ENCODE results near the gene MLXIP. TPM values are rescaled to one million over a fixed set of nuclear protein-coding genes. Genes with fewer than 3 reads are reported as not detected.
"Not testable (repeated sequence)": the region's sequence is repeated elsewhere in the genome, so short reads cannot be mapped to it uniquely, and the experiment has no call there.

Gene MLXIP
- total RNA-seq, 6 experiments from 2014 or later = 19.0 to 23.8 (median 21.7) TPM

DNA sequence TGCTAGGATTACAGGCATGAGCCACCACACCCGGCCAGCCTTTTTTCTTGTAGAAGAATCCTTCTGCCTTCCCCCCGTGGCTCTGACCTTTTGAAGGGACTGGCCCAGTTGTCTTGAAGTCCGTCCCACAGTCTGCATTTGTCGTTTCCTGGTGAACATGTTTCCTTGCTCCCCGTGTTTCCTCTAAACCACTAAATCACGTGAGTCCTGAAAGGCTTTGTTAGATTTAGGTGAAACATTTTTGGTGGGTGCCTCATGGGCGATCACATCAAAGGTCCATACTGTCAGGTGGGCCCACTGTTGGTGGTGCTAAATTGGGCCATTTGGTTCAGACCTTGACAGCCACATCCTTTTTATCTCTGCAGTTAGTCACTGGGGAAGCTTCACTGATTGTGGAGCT, 26.3 kb downstream of the MLXIP start:
- TF ChIP-seq, protein P1, sequence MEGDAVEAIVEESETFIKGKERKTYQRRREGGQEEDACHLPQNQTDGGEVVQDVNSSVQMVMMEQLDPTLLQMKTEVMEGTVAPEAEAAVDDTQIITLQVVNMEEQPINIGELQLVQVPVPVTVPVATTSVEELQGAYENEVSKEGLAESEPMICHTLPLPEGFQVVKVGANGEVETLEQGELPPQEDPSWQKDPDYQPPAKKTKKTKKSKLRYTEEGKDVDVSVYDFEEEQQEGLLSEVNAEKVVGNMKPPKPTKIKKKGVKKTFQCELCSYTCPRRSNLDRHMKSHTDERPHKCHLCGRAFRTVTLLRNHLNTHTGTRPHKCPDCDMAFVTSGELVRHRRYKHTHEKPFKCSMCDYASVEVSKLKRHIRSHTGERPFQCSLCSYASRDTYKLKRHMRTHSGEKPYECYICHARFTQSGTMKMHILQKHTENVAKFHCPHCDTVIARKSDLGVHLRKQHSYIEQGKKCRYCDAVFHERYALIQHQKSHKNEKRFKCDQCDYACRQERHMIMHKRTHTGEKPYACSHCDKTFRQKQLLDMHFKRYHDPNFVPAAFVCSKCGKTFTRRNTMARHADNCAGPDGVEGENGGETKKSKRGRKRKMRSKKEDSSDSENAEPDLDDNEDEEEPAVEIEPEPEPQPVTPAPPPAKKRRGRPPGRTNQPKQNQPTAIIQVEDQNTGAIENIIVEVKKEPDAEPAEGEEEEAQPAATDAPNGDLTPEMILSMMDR (IDR thresholded peaks at IDR 0.05) = no peak
- peaks cover 7% of the 10 kb centered on the region; the same call in 1 of the 2 replicates for H3K36me3 Mint-ChIP-seq (ENCODE audit: low read depth)
- no peak overlapping the region for H3K4me3 Mint-ChIP-seq
- H3K27me3 Mint-ChIP-seq (ENCODE audit: insufficient read depth) = peaks cover 1% of the 10 kb centered on the region; the same call in 1 of the 2 replicates
- H3K9me3 Mint-ChIP-seq = no peaks in the 10 kb centered on the region
- no peak overlapping the region for H3K27ac Mint-ChIP-seq
- H3K4me1 Mint-ChIP-seq (ENCODE audit: low read depth) = peaks cover 37% of the 10 kb centered on the region
- no peak for DNase-seq

DNA sequence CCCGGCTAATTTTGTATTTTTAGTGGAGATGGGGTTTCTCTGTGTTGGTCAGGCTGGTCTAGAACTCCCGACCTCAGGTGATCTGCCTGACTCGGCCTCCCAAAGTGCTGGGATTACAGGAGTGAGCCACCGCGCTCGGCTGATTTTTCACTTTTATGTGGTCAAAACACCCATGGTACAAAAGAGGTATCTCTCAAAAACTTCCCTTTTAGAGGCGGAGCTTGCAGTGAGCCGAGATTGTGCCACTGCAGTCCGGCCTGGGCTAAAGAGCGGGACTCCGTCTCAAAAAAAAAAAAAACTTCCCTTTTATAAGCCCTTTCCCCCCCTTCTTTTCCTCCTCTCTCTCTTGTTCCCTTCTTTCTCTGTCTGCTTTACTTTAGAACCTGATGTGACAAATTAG, 26.9 kb downstream of the MLXIP start:
- not testable (repeated sequence) for H3K36me3 Mint-ChIP-seq (ENCODE audit: low read depth); H3K27ac Mint-ChIP-seq; DNase-seq; H3K27me3 Mint-ChIP-seq (ENCODE audit: insufficient read depth); H3K4me3 Mint-ChIP-seq; H3K9me3 Mint-ChIP-seq
- H3K4me1 Mint-ChIP-seq (ENCODE audit: low read depth) = peaks cover 34% of the 10 kb centered on the region

DNA sequence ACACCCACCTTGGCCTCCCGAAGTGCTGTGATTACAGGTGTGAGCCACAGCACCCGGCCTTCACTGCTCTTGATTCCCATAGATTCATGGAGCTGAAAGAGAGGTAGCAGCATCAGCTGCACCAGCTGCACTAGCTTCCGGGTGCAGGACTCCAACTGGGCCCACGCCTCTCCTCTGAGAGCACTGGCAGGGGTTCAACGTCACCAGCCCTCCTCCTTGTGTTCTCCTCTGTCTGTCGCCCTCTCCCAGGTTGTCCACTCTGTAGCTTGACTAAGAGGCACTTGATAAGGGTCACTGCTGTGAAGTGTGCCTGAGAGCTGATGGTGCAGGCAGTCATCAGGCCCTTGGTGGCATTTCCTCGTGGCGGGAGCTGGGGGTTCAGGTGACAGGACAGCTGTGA, 28.3 kb downstream of the MLXIP start:
- peaks cover 7% of the 10 kb centered on the region; the same call in 1 of the 2 replicates for H3K36me3 Mint-ChIP-seq (ENCODE audit: low read depth)
- no peaks in the 10 kb centered on the region for H3K9me3 Mint-ChIP-seq
- H3K4me3 Mint-ChIP-seq = no peak overlapping the region
- peak overlapping the region; percentile 63 for H3K27ac Mint-ChIP-seq
- H3K4me1 Mint-ChIP-seq (ENCODE audit: low read depth) = peaks cover 40% of the 10 kb centered on the region
- DNase-seq = no peak
- H3K27me3 Mint-ChIP-seq (ENCODE audit: insufficient read depth) = peaks cover 1% of the 10 kb centered on the region; the same call in 1 of the 2 replicates
- TF ChIP-seq, protein P1 (IDR thresholded peaks at IDR 0.05) = no peak

DNA sequence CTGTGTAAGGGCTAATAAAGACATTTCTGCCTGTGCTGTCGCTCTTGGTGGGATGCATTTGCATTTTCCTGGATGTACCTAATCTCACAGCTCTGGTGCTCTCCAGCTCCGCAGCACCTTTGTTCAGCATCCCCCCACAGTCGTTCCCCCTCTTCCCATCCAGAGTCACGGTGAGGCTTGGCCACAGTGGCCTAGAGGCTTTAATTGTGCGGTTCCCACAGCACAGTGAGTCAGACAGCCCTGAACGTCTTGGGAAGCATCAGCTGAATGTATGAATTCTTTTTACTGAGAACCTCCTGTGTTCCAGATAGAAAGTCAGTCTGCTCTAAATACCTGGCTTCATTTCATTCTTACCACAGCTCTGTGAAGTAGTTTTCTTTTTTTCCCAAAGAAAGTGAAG, 28.7 kb downstream of the MLXIP start:
- peak; percentile 57 for DNase-seq
- H3K9me3 Mint-ChIP-seq = no peaks in the 10 kb centered on the region
- H3K27ac Mint-ChIP-seq = peak overlapping the region; percentile 63
- H3K4me3 Mint-ChIP-seq = 0 out of 2 replicates have a peak overlapping the region, but pooled peaks have one; percentile 9
- TF ChIP-seq, protein P1 (IDR thresholded peaks at IDR 0.05) = no peak
- peaks cover 7% of the 10 kb centered on the region; the same call in 1 of the 2 replicates for H3K36me3 Mint-ChIP-seq (ENCODE audit: low read depth)
- H3K27me3 Mint-ChIP-seq (ENCODE audit: insufficient read depth) = peaks cover 1% of the 10 kb centered on the region; the same call in 1 of the 2 replicates
- peaks cover 44% of the 10 kb centered on the region for H3K4me1 Mint-ChIP-seq (ENCODE audit: low read depth)

DNA sequence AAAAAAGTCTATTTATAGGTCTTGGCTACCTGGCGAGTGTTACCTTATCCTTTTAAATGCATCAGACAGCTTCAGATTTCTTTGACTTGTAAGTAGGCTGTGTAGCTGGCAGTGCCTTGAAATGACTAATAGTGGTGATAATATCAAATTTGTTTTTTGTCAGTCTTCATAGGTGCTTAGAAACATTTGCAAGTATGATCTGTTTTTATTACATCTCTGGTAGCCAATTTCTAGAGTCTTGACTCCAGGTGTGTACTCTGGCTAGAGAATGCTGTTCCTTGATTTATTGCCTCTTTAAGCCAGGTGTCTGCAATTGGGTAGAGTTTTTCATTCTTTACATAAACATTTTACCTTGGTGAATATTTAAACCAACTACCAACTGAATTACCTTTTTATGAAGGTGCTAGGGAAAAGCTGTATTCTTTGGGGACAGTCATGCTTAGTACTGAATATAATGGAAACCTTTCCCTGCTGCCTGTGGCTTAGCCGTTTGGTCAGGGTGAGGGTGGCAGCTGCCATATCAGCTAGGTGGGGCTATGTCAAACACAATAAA, 32.6 kb downstream of the MLXIP start:
- Mint-ChIP-seq H3K27ac (no peak overlapping the region), H3K36me3 (ENCODE audit: low read depth) (no peaks in the 10 kb centered on the region), H3K4me3 (no peak overlapping the region), H3K4me1 (ENCODE audit: low read depth) (peaks cover 49% of the 10 kb centered on the region), H3K27me3 (ENCODE audit: insufficient read depth) (peaks cover 1% of the 10 kb centered on the region; the same call in 1 of the 2 replicates), H3K9me3 (no peaks in the 10 kb centered on the region)
- TF ChIP-seq, protein P1 (IDR thresholded peaks at IDR 0.05) = no peak
- DNase-seq = no peak

DNA sequence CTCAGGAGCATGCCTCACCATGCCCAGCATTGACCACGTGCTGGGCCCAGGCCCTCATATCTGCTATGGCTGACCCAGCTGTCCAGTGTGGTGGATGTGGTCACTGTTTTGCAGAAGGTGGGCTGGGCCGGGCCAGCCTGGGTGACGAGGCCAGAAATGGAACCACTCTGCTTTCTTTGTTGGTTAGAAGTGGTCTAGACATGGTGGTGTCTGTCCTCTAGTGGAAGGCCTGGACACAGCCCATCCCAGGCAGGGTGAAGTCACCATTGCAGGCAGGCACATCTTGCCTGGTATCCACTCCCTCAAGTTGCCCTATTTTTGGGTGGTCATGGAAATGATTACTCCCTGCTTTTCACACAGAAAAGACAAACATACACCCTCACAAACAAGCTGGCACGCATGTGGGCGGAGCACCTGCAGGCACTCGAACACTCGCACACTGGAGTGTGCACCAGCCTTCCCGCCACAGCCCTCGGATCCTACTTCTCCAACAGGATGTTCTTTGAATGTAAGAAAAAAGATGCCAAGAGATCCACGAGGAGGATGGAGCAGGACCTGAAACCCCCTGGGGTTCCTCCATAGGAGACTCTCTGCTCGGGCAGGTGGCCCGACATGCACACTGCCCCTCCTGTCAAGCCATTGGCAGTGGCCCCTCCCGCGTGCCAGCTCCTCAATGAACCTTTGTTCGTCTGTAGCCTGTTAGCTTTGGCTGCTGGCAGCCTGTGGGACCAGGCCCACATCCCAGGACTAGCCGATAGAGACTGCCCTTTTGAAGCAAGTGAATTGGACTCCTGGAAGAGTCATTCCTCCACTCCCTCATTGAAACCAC, 38.4 kb downstream of the MLXIP start:
- no peak for DNase-seq
- TF ChIP-seq, protein P1 (IDR thresholded peaks at IDR 0.05) = no peak
- H3K27ac Mint-ChIP-seq = no peak overlapping the region
- peaks cover 14% of the 10 kb centered on the region for H3K4me1 Mint-ChIP-seq (ENCODE audit: low read depth)
- no peaks in the 10 kb centered on the region for H3K9me3 Mint-ChIP-seq
- no peaks in the 10 kb centered on the region; the same call in 1 of the 2 replicates for H3K27me3 Mint-ChIP-seq (ENCODE audit: insufficient read depth)
- no peak overlapping the region for H3K4me3 Mint-ChIP-seq
- H3K36me3 Mint-ChIP-seq (ENCODE audit: low read depth) = peaks cover 3% of the 10 kb centered on the region; the same call in 1 of the 2 replicates
